Kidney (tissue), 14 donors: ENCODE data around the gene DCAF12. TPM values are rescaled to one million over a fixed set of nuclear protein-coding genes. Genes with fewer than 3 reads are reported as not detected.
"Not testable (repeated sequence)": the region's sequence is repeated elsewhere in the genome, so short reads cannot be mapped to it uniquely, and the experiment has no call there.

Experiments
- DNase-seq, 5 donors: peaks; one replicate each; pipeline ENCODE4 v3.0.0-alpha.2; 2013 to 2020
- FAIRE-seq: peaks from 2 replicates; lab custom pipeline; 2012; peaks lifted over from hg19 to GRCh38; lab: Jason Lieb, UNC
- H3K27ac ChIP-seq, 2 donors: one replicate each; pipeline ENCODE4 v1.7.0; 2013; ENCODE audit warnings: low read depth in 2 of 2, low read length in 2 of 2, inconsistent platforms in 1 of 2
- H3K27me3 ChIP-seq: one replicate; pipeline ENCODE4 v1.7.1; 2013; ENCODE audit warnings: low read length, inconsistent platforms; ENCODE audit not compliant: control insufficient read depth, insufficient read depth
- H3K36me3 ChIP-seq, 3 donors: one replicate each; pipeline versions ENCODE4 v1.7.0 to v1.7.1; 2013; ENCODE audit warnings: low read length in 3 of 3, control low read depth in 1 of 3, inconsistent platforms in 1 of 3; ENCODE audit not compliant: insufficient read depth in 3 of 3, control insufficient read depth in 2 of 3
- H3K4me1 ChIP-seq, 3 donors: one replicate each; pipeline versions ENCODE4 v1.7.0 to v1.7.1; 2013; ENCODE audit warnings: low read length in 3 of 3, inconsistent platforms in 1 of 3, low read depth in 1 of 3; ENCODE audit not compliant: control insufficient read depth in 2 of 3, insufficient read depth in 2 of 3
- H3K4me3 ChIP-seq, 3 donors: one replicate each; pipeline versions ENCODE4 v1.7.0 to v1.8.1; 2013; ENCODE audit warnings: low read length in 3 of 3, control low read depth in 1 of 3, inconsistent platforms in 1 of 3
- H3K9ac ChIP-seq, 3 donors: one replicate each; pipeline versions ENCODE4 v1.7.0 to v1.7.1; 2013; ENCODE audit warnings: low read length in 3 of 3, control low read depth in 1 of 3, inconsistent platforms in 1 of 3
- H3K9me3 ChIP-seq, 3 donors: one replicate each; pipeline versions ENCODE4 v1.7.0 to v1.7.1; 2013; ENCODE audit warnings: low read length in 3 of 3, control low read depth in 1 of 3, inconsistent platforms in 1 of 3; ENCODE audit not compliant: control insufficient read depth in 2 of 3, insufficient read depth in 1 of 3
- CTCF ChIP-seq: IDR thresholded peaks from 3 replicates; pipeline ENCODE4 v1.5.1; 2012; ENCODE audit warnings: mild to moderate bottlenecking, moderate library complexity, borderline replicate concordance; ENCODE audit not compliant: insufficient read depth; ENCODE audit errors: extremely low read depth
- intact Hi-C: fragments of 100-400 bp; cut with DNase I; formaldehyde crosslinking; loops from one replicate; pipeline ENCODE4 v1.11.1; 2022
- polyA plus RNA-seq: library from polyadenylated mRNA; stranded (reverse); fragments of 350-450 nt; fragmentation: Illumina TruSeq; extraction: RNeasy Lipid Tissue Mini Kit (QIAGEN cat#74804); gene quantifications from one replicate; pipeline ENCODE4 v1.2.3, GENCODE V29; 2014; ENCODE audit warnings: low read depth, low replicate concordance; ENCODE audit not compliant: insufficient read depth
- total RNA-seq: library from RNA; stranded (reverse); fragmentation: NEBNext Ultra II Directional; extraction: Animal tissue kit (Norgen Biotek cat#: 25700); gene quantifications from one replicate; pipeline ENCODE4 v1.2.1, GENCODE V29; 2021
- donor health status: control.
- donor health status: control.
- donor health status: control.
- donor health status: control.
- donor health status: control.
- donor health status: DM: yes; HTN: yes; CAD: no.
- donor health status: Normal renal cell carcinoma (clear cell type).

DCAF12 gene
- total and polyA plus RNA-seq, 2 donors from 2014 or later = 11.8 to 33.0 TPM

- Histone ChIP-seq H3K27ac (no peak overlapping the region), H3K4me3 (no peak overlapping the region), H3K4me1 (no peaks in the 10 kb centered on the region), H3K9ac (no peak overlapping the region), H3K9me3 (no peaks in the 10 kb centered on the region), H3K36me3 (no peaks in the 10 kb centered on the region), H3K27me3 (no peaks in the 10 kb centered on the region)
- DNase-seq (no peak), FAIRE-seq (no peak)
- no peak for TF ChIP-seq CTCF
- intact Hi-C loops = no loop called here
Measured at GRCh38 chr9:34140853-34141252, 14.4 kb upstream of the DCAF12 start.

GRCh38 chr9:34139477-34140146 lies 13.1 kb upstream of the DCAF12 start:
- FAIRE-seq (no peak), DNase-seq (peak in 1 of 5 donors; percentile 34)
- peak; percentile 12 for TF ChIP-seq CTCF
- no peaks in the 10 kb centered on the region for H3K9me3 ChIP-seq
- intact Hi-C loops = no loop called here
- H3K27me3 ChIP-seq = no peaks in the 10 kb centered on the region
- H3K27ac ChIP-seq = no peak overlapping the region
- no peak overlapping the region for H3K4me3 ChIP-seq
- H3K36me3 ChIP-seq = no peaks in the 10 kb centered on the region
- no peak overlapping the region for H3K9ac ChIP-seq
- H3K4me1 ChIP-seq = no peaks in the 10 kb centered on the region

DNA sequence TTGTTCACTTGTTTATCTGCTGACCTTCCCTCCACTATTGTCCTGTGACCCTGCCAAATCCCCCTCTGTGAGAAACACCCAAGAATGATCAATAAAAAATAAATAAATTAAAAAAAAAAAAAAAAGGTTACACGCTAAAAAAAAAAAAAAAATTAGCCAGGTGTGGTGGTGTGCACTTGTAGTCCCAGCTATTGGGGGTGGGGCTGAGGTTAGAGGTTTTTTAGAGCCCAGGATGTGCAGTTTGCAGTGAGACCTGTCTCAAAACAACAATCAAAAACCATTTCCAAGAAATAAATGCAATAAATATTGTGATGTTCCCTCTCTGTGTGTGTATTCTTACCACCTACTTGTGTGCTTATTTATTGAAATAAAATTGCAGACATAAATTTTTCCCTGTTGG lies 12.1 kb upstream of the DCAF12 start:
- H3K9me3 ChIP-seq, H3K4me1 ChIP-seq, H3K4me3 ChIP-seq, H3K27me3 ChIP-seq, H3K36me3 ChIP-seq, intact Hi-C loops, FAIRE-seq, H3K27ac ChIP-seq, DNase-seq, H3K9ac ChIP-seq: not testable (repeated sequence)

DNA sequence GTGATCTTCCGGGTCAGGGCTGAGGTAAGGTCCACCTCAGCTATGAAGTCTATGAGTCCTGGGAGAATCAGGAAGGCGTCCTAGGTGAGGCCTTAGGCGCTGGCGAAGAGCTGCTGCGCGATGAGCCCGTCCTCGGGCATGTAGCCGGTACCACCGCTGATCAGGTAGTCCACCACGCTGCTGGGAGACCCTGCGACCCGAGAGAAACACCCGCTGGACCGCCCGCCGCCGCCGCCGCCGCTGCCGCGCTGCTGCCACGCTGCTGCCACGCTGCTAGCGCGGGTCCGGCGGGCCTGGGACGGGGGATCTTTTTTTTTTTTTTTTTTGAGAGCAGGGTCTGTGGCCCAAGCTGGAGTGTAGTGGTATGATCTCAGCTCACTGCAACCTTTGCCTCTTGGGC lies 8.0 kb upstream of the DCAF12 start:
- Histone ChIP-seq H3K27ac (no peak overlapping the region), H3K4me1 (no peaks in the 10 kb centered on the region), H3K9ac (no peak overlapping the region), H3K9me3 (no peaks in the 10 kb centered on the region), H3K36me3 (no peaks in the 10 kb centered on the region), H3K4me3 (no peak overlapping the region), H3K27me3 (no peaks in the 10 kb centered on the region)
- intact Hi-C loops = no loop called here
- FAIRE-seq = no peak
- TF ChIP-seq CTCF = no peak
- no peak for DNase-seq
